ENCODE data around the gene CKAP2L. TPM values are rescaled to one million over a fixed set of nuclear protein-coding genes. Genes with fewer than 3 reads are reported as not detected.

The CKAP2L gene
- total and polyA plus RNA-seq, 2 experiments from 2014 or later, result 6.6 to 10.9 TPM

DNA sequence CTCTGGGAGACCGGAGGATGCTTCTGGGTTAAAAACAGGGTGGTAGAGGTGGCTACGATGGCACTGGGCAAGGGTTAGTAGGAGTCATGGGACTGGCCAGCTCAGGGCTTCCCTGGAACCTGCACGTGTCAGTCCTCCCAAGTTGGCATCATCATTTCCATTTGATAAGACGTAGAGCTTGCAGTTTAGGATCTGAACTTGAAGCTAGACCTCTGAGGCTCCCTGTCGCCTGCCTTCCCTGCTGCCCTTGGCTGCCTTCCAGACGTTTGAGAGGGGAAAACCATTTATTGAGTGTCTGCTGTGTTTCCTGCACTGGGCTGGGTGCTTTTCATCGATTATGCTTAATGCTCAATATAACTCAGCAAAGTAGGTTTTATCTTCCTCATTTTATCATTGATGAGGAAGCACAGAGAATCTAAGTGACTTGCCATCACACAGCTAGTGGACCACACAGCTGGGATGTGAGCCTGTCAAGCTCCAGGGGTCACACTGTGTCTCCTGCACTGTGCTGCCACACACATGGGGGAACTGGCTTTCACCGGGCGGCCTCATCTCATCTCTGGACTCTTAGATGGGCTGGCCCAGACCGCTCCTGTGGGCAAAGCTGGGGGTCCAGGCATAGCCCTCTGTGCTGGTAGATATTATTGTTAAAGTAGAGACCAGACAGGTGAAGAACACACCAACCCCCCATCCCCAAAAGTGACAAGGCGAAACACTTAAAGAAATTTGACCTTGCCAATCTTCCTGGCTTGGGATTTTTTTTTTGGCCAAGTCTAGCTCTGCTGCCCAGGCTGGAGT is 35.8 kb downstream of the CKAP2L start:
- H2AFZ ChIP-seq, result no peak overlapping the region
- no peaks in the 10 kb centered on the region for H3K9me2 ChIP-seq (ENCODE audit: insufficient read depth)
- H4K20me1 ChIP-seq (ENCODE audit: insufficient read depth), result no peaks in the 10 kb centered on the region
- no peak overlapping the region for H3K4me3 ChIP-seq
- no peaks in the 10 kb centered on the region for H3K27me3 ChIP-seq (replicated peaks; ENCODE audit: insufficient read depth)
- H3F3A ChIP-seq (ENCODE audit: insufficient read depth), result no peaks in the 10 kb centered on the region
- in situ Hi-C loops (cut with MboI), result no loop called here
- no peak overlapping the region for H3K4me2 ChIP-seq (ENCODE audit: unreplicated experiment)
- H3K36me3 ChIP-seq (ENCODE audit: low read depth), result no peaks in the 10 kb centered on the region
- no peaks in the 10 kb centered on the region for H3K9me3 ChIP-seq (ENCODE audit: low read depth)
- no peak for DNase-seq
- no peak overlapping the region for H3K9ac ChIP-seq
- WGBS, 2 experiments (ENCODE audit: low coverage in 1 of 2, low lambda C conversion rate in 2 of 2, missing lambda C conversion rate in 2 of 2), result 55 to 60% methylated on average over 11 of the region's 11 CpGs
- TF ChIP-seq EZH2phosphoT487 (IDR thresholded peaks at IDR 0.05; ENCODE audit: insufficient read depth, low read depth) (no peak), EZH2 (IDR thresholded peaks at IDR 0.05; ENCODE audit: insufficient read depth, poor library complexity, severe bottlenecking) (no peak)
- no peak overlapping the region for H3K27ac ChIP-seq
- H3K4me1 ChIP-seq (ENCODE audit: insufficient read depth), result no peaks in the 10 kb centered on the region
- H3K79me2 ChIP-seq (ENCODE audit: insufficient read depth), result no peaks in the 10 kb centered on the region

DNA sequence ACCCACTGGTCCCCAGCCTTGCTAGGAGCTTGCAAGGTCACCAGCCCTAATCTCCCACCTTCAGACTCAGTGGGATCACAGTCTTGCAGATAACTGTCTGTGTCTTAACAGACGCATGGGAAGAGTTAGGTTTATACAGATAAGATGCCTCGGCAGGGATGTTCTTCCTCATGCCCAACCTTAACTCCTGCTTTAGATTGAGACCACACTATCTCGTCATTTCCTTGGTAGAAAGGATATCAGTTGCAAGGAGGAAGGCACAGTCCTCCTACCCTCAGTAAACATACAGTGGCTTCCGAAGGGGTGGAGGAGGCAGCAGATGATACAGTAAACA is 36.4 kb downstream of the CKAP2L start:
- TF ChIP-seq EZH2phosphoT487 (IDR thresholded peaks at IDR 0.05; ENCODE audit: insufficient read depth, low read depth), result no peak
- no peak for TF ChIP-seq EZH2 (IDR thresholded peaks at IDR 0.05; ENCODE audit: insufficient read depth, poor library complexity, severe bottlenecking)
- no peaks in the 10 kb centered on the region for H3K9me2 ChIP-seq (ENCODE audit: insufficient read depth)
- H2AFZ ChIP-seq, result no peak overlapping the region
- no peaks in the 10 kb centered on the region for H3K4me1 ChIP-seq (ENCODE audit: insufficient read depth)
- H3K9me3 ChIP-seq (ENCODE audit: low read depth), result no peaks in the 10 kb centered on the region
- no peak overlapping the region for H3K27ac ChIP-seq
- H3K36me3 ChIP-seq (ENCODE audit: low read depth), result no peaks in the 10 kb centered on the region
- no peaks in the 10 kb centered on the region for H3K79me2 ChIP-seq (ENCODE audit: insufficient read depth)
- H3K9ac ChIP-seq, result no peak overlapping the region
- in situ Hi-C loops (cut with MboI), result no loop called here
- H3K4me2 ChIP-seq (ENCODE audit: unreplicated experiment), result no peak overlapping the region
- no peaks in the 10 kb centered on the region for H3F3A ChIP-seq (ENCODE audit: insufficient read depth)
- 76 to 81% methylated on average over 4 of the region's 4 CpGs for WGBS, 2 experiments (ENCODE audit: low coverage in 1 of 2, low lambda C conversion rate in 2 of 2, missing lambda C conversion rate in 2 of 2)
- H4K20me1 ChIP-seq (ENCODE audit: insufficient read depth), result no peaks in the 10 kb centered on the region
- H3K27me3 ChIP-seq (replicated peaks; ENCODE audit: insufficient read depth), result no peaks in the 10 kb centered on the region
- H3K4me3 ChIP-seq, result no peak overlapping the region
- DNase-seq, result no peak

DNA sequence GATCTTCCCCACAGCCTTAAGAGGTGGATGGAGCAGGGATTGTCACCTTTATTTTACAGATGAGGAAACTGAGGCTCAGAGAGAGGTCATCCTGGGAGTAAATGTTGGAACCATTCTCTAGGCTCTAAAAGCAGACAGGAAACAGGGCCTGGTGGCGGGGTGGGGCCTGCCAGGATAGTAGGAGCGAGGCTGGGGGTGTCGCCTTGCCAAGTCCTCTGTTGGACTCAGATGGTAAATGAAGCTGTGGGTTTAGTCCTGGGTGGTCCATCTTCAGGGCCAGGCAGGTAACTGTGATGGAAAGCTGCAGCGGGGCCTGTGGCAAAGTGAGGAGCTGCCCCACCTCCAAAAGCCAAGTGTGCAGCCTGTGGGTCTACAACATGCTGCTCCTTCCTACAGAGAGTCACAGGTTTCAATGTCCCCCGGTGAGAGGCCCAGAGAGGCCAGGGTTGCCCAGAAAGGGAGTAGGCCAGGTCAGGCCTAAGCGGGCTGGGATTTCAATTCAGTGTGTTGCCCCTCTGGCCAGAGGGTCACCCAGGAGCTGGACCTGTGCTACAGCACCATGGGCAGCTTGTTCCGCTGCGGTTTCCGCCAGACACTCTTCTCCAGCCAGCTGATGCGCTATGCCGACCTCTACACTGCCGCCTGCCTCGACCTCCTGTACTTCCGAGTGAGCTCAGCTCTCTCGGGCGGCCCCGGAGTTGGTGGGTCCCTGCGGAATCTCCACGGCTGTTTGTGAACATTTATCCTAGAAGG is 37.0 kb downstream of the CKAP2L start:
- no peaks in the 10 kb centered on the region for H3K27me3 ChIP-seq (replicated peaks; ENCODE audit: insufficient read depth)
- no peaks in the 10 kb centered on the region for H3K9me3 ChIP-seq (ENCODE audit: low read depth)
- no peaks in the 10 kb centered on the region for H3F3A ChIP-seq (ENCODE audit: insufficient read depth)
- TF ChIP-seq EZH2 (IDR thresholded peaks at IDR 0.05; ENCODE audit: insufficient read depth, poor library complexity, severe bottlenecking) (no peak), EZH2phosphoT487 (IDR thresholded peaks at IDR 0.05; ENCODE audit: insufficient read depth, low read depth) (no peak)
- in situ Hi-C loops (cut with MboI), result no loop called here
- DNase-seq, result no peak
- no peak overlapping the region for H2AFZ ChIP-seq
- no peaks in the 10 kb centered on the region for H3K9me2 ChIP-seq (ENCODE audit: insufficient read depth)
- WGBS, 2 experiments (ENCODE audit: low coverage in 1 of 2, low lambda C conversion rate in 2 of 2, missing lambda C conversion rate in 2 of 2), result 78 to 80% methylated on average over 18 to 19 of the region's 19 CpGs
- H4K20me1 ChIP-seq (ENCODE audit: insufficient read depth), result no peaks in the 10 kb centered on the region
- H3K4me2 ChIP-seq (ENCODE audit: unreplicated experiment), result no peak overlapping the region
- no peak overlapping the region for H3K27ac ChIP-seq
- no peak overlapping the region for H3K9ac ChIP-seq
- H3K4me1 ChIP-seq (ENCODE audit: insufficient read depth), result no peaks in the 10 kb centered on the region
- H3K4me3 ChIP-seq, result no peak overlapping the region
- H3K79me2 ChIP-seq (ENCODE audit: insufficient read depth), result no peaks in the 10 kb centered on the region
- no peaks in the 10 kb centered on the region for H3K36me3 ChIP-seq (ENCODE audit: low read depth)

DNA sequence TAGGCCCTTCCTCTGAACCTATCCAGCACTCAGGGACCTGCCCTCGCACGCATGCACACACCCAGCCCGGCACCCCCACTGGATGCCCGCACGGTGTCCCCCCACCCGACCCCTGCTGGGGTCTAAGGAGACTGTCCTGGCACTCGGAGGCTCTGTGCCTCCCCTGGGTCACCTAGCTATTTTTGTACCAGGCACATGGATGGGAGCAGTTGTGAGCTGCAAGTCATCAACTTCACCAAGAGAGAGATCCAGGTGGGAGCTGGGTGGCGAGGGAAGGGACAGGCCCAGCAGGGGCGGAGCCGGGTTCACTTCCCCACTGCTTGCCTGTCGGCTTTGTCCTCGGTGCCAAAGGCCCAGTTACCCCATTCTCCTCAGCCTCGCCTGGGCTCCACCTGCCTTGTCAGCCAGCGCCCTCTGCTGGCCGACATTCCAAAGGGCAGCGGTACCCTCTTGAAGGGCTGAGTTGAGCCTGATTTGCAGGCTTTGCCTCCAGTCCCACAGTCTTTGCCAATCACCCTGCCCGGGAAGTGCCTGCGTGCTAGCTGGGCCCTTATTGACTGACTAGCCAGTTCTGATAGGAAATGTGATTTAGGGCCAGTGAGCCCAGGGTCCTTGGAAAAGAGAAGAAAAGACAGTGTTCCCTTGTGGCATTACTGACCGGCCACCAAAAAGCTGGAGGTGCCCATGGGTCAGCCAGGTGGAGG is 37.8 kb downstream of the CKAP2L start:
- WGBS, 2 experiments (ENCODE audit: low coverage in 1 of 2, low lambda C conversion rate in 2 of 2, missing lambda C conversion rate in 2 of 2), result 11 to 26% methylated on average over 13 to 19 of the region's 19 CpGs
- Histone ChIP-seq H3K27ac (no peak overlapping the region), H3K36me3 (ENCODE audit: low read depth) (no peaks in the 10 kb centered on the region), H3K27me3 (replicated peaks; ENCODE audit: insufficient read depth) (no peaks in the 10 kb centered on the region), H3K9me3 (ENCODE audit: low read depth) (no peaks in the 10 kb centered on the region), H3K4me2 (ENCODE audit: unreplicated experiment) (no peak overlapping the region), H3F3A (ENCODE audit: insufficient read depth) (no peaks in the 10 kb centered on the region), H3K4me1 (ENCODE audit: insufficient read depth) (no peaks in the 10 kb centered on the region), H3K79me2 (ENCODE audit: insufficient read depth) (no peaks in the 10 kb centered on the region), H3K9me2 (ENCODE audit: insufficient read depth) (no peaks in the 10 kb centered on the region), H3K9ac (peak overlapping the region; percentile 49), H3K4me3 (no peak overlapping the region), H4K20me1 (ENCODE audit: insufficient read depth) (no peaks in the 10 kb centered on the region), H2AFZ (peak overlapping the region; percentile 84)
- peak; percentile 93 for DNase-seq
- TF ChIP-seq EZH2 (IDR thresholded peaks at IDR 0.05; ENCODE audit: insufficient read depth, poor library complexity, severe bottlenecking), result no peak
- no peak for TF ChIP-seq EZH2phosphoT487 (IDR thresholded peaks at IDR 0.05; ENCODE audit: insufficient read depth, low read depth)
- in situ Hi-C loops (cut with MboI), result no loop called here

All from GM23248 (cell line).